Measurements from ENCODE around the gene SLC25A1. TPM values are rescaled to one million over a fixed set of nuclear protein-coding genes. Genes with fewer than 3 reads are reported as not detected.

SLC25A1 gene
- total and polyA plus RNA-seq, 2 of the 8 experiments (the other 6 are each of a cell fraction or from before 2014, with no cell fraction given) = 110 to 148 TPM

- no peak overlapping the region for H2AK5ac ChIP-seq (ENCODE audit: low read depth, low read length)
- H2BK5ac ChIP-seq (ENCODE audit: low read depth, low read length) = no peak overlapping the region
- peaks cover 3 to 4% of the 10 kb centered on the region in 2 experiments for H4K20me1 ChIP-seq (replicated peaks in 1 of 2; ENCODE audit: control insufficient read depth in 1 of 2, insufficient read depth in 2 of 2, low read length in 2 of 2)
- H3K4me2 ChIP-seq (ENCODE audit: insufficient read depth in 1 of 2, low read depth in 2 of 2, low read length in 2 of 2) = no peak overlapping the region
- H3K4ac ChIP-seq (replicated peaks; ENCODE audit: insufficient read length, low read depth, low read length) = no peak overlapping the region
- no peak overlapping the region for H2BK120ac ChIP-seq (replicated peaks; ENCODE audit: low read depth, low read length)
- H4K91ac ChIP-seq (replicated peaks; ENCODE audit: insufficient read length, low read length) = no peak overlapping the region
- no peaks in the 10 kb centered on the region for H3K79me1 ChIP-seq (ENCODE audit: low read depth, low read length)
- H3K14ac ChIP-seq (ENCODE audit: insufficient read length) = no peak overlapping the region
- H2BK20ac ChIP-seq (ENCODE audit: low read length) = no peak overlapping the region
- H3K56ac ChIP-seq (replicated peaks; ENCODE audit: insufficient read length, low read depth, low read length) = no peak overlapping the region
- H2BK12ac ChIP-seq (ENCODE audit: low read depth, low read length) = no peak overlapping the region
- no peak overlapping the region for H3K9ac ChIP-seq (replicated peaks in 1 of 4; ENCODE audit: extremely low read depth in 1 of 4, low read depth in 3 of 4, low read length in 3 of 4)
- no peak overlapping the region for H4K5ac ChIP-seq (ENCODE audit: insufficient read length, low read depth, low read length)
- no peak overlapping the region for H3K18ac ChIP-seq (ENCODE audit: extremely low read depth, low read length)
- no peaks in the 10 kb centered on the region for H3K9me3 ChIP-seq (ENCODE audit: insufficient read depth in 2 of 2, low read depth in 1 of 2, low read length in 1 of 2)
- ChIA-PET CTCF (ENCODE audit: partially characterized antibody) (interaction anchor here (1.5 to 2.1 kb wide), 3 partner anchors 10 to 17 kb away, joined by 3 to 7 read pairs (median 4); partner anchors contain the start of gene DGCR2), POLR2A (ENCODE audit: partially characterized antibody) (interaction anchor here (1.2 to 5.3 kb wide), 3 partner anchors 9 to 69 kb away, joined by 3 to 24 read pairs (median 15); partner anchors contain the start of genes DGCR2 and ESS2)
- no peaks in the 10 kb centered on the region for H3K23me2 ChIP-seq (ENCODE audit: low read depth, low read length)
- H3K27ac ChIP-seq (ENCODE audit: low read depth, low read length) = no peak overlapping the region
- peaks cover 2 to 19% (median 7%) of the 10 kb centered on the region in 4 experiments; a peak in 5 of 8 replicates for H3K36me3 ChIP-seq (ENCODE audit: control insufficient read depth in 2 of 4, insufficient read depth in 4 of 4, low read length in 3 of 4)
- FAIRE-seq (no peak), DNase-seq (ENCODE audit: low read depth in 1 of 2, low spot score in 2 of 2) (no peak)
- no peak overlapping the region for H2AFZ ChIP-seq (ENCODE audit: low read length)
- no peak overlapping the region; the same call in 1 of the 2 replicates for H4K8ac ChIP-seq (ENCODE audit: extremely low read depth, insufficient read depth, low read length)
- no peaks in the 10 kb centered on the region for H3K4me1 ChIP-seq (replicated peaks in 1 of 4; ENCODE audit: control insufficient read depth in 3 of 4, insufficient read depth in 4 of 4, low read length in 3 of 4)
- 0 out of 7 replicates have a peak, but pooled peaks cover 0 to 2% (median under 1%) of the 10 kb centered on the region in 4 experiments for H3K27me3 ChIP-seq (replicated peaks in 1 of 4; ENCODE audit: control insufficient read depth in 3 of 4, extremely low read depth in 1 of 4, insufficient read depth in 3 of 4, low read length in 3 of 4)
- WGBS, 2 experiments (ENCODE audit: extremely low coverage in 1 of 2, insufficient coverage in 1 of 2, insufficient read length in 1 of 2, insufficient replicate concordance in 2 of 2, low coverage in 1 of 2, low lambda C conversion rate in 2 of 2, missing lambda C conversion rate in 1 of 2) = 95% methylated on average over 15 of the region's 20 CpGs; no CpG with 5 or more reads in 1 of the 2 experiments
- TF ChIP-seq E2F6 (IDR thresholded peaks at IDR 0.05) (no peak), TAF1 (IDR thresholded peaks at IDR 0.05; ENCODE audit: low read depth, low read length) (no peak), EP300 (IDR thresholded peaks at IDR 0.05; ENCODE audit: borderline replicate concordance in 1 of 2, low read depth in 2 of 2, low read length in 2 of 2) (no peak), CTCF (IDR thresholded peaks at IDR 0.05; ENCODE audit: control extremely low read depth in 1 of 3, insufficient read depth in 1 of 3, low read depth in 1 of 3, low read length in 3 of 3) (no peak)
- H3K4me3 ChIP-seq (ENCODE audit: extremely low read depth in 1 of 4, insufficient read depth in 2 of 4, low read depth in 3 of 4, low read length in 4 of 4) = no peak overlapping the region
- no peak overlapping the region for H2BK15ac ChIP-seq (ENCODE audit: low read length)
- no peak overlapping the region for H3K23ac ChIP-seq (ENCODE audit: insufficient read length)
- no peaks in the 10 kb centered on the region for H3K79me2 ChIP-seq (ENCODE audit: control insufficient read depth in 1 of 2, insufficient read depth in 2 of 2, low read length in 2 of 2)
Measured at GRCh38 chr22:19132153-19132552, 46.4 kb downstream of the SLC25A1 start.

Measured in H1 (cell line).